HepG2 (cell line): ENCODE results near the gene MYL6B. TPM values are rescaled to one million over a fixed set of nuclear protein-coding genes. Genes with fewer than 3 reads are reported as not detected.
A peak's percentile ranks its signal among the peaks of the same experiment; 100 is the strongest.

Experiments used
- ADNP ChIP-seq: sonication (generic); formaldehyde crosslinking; IDR thresholded peaks from 2 replicates; pipeline ENCODE4 v1.4.0; 2020; ENCODE audit warnings: missing genetic modification reagents
- AFF4 ChIP-seq: sonication (generic); formaldehyde crosslinking; IDR thresholded peaks from 2 replicates; pipeline ENCODE4 v1.4.0; 2020; ENCODE audit warnings: missing genetic modification reagents
- ARID2 ChIP-seq: sonication (generic); formaldehyde crosslinking; IDR thresholded peaks from 2 replicates; pipeline ENCODE4 v1.8.1; 2022; ENCODE audit warnings: mild to moderate bottlenecking, missing genetic modification reagents, borderline replicate concordance
- CBX5 ChIP-seq: sonication (generic); formaldehyde crosslinking; IDR thresholded peaks from 2 replicates; pipeline ENCODE4 v1.4.0; 2020; ENCODE audit warnings: missing genetic modification reagents, borderline replicate concordance
- CREB3 ChIP-seq: sonication (generic); formaldehyde crosslinking; IDR thresholded peaks from 2 replicates; pipeline ENCODE4 v1.5.0; 2020; ENCODE audit warnings: missing genetic modification reagents
- FOSL2 ChIP-seq: sonication (generic); formaldehyde crosslinking; IDR thresholded peaks from 2 replicates; pipeline ENCODE4 v1.4.0; 2020; ENCODE audit warnings: missing genetic modification reagents
- FOXC1 ChIP-seq: sonication (generic); formaldehyde crosslinking; IDR thresholded peaks from 2 replicates; pipeline ENCODE4 v1.8.0; 2022; ENCODE audit warnings: mild to moderate bottlenecking, missing genetic modification reagents, borderline replicate concordance
- KDM6A ChIP-seq: IDR thresholded peaks from 2 replicates; pipeline ENCODE4 v1.6.1; 2016; ENCODE audit warnings: low read depth
- SETDB1 ChIP-seq: sonication (generic); formaldehyde crosslinking; IDR thresholded peaks from 2 replicates; pipeline ENCODE4 v1.5.1; 2020; ENCODE audit warnings: missing genetic modification reagents, mild to moderate bottlenecking, borderline replicate concordance
- ZFP82 ChIP-seq: sonication (generic); formaldehyde crosslinking; IDR thresholded peaks from 2 replicates; pipeline ENCODE4 v1.5.1; 2020; ENCODE audit warnings: mild to moderate bottlenecking, missing genetic modification reagents, borderline replicate concordance
- ZNF234 ChIP-seq: sonication (generic); formaldehyde crosslinking; conservative IDR thresholded peaks from 2 replicates; pipeline ENCODE4 v1.5.1; 2020; ENCODE audit warnings: mild to moderate bottlenecking, missing genetic modification reagents
- ZNF30 ChIP-seq: sonication (generic); formaldehyde crosslinking; IDR thresholded peaks from 2 replicates; pipeline ENCODE4 v1.5.0; 2020; ENCODE audit warnings: mild to moderate bottlenecking, missing genetic modification reagents
- ZNF34 ChIP-seq: sonication (generic); formaldehyde crosslinking; IDR thresholded peaks from 2 replicates; pipeline ENCODE4 v1.4.0; 2020; ENCODE audit warnings: mild to moderate bottlenecking, missing genetic modification reagents, borderline replicate concordance
- ZNF556 ChIP-seq: sonication (generic); formaldehyde crosslinking; IDR thresholded peaks from 2 replicates; pipeline ENCODE4 v1.4.0; 2020; ENCODE audit warnings: mild to moderate bottlenecking, missing genetic modification reagents, borderline replicate concordance
- ZNF746 ChIP-seq: sonication (generic); formaldehyde crosslinking; IDR thresholded peaks from 2 replicates; pipeline ENCODE4 v1.8.0; 2022; ENCODE audit warnings: mild to moderate bottlenecking, missing genetic modification reagents
- ZSCAN21 ChIP-seq: sonication (generic); formaldehyde crosslinking; IDR thresholded peaks from 2 replicates; pipeline ENCODE4 v1.8.0; 2022; ENCODE audit warnings: mild to moderate bottlenecking, missing genetic modification reagents, moderate library complexity, borderline replicate concordance
- polyA plus RNA-seq, 8 experiments: library from polyadenylated mRNA; depleted of rRNA in 3 of 8; stranded (reverse) in 7 of 8; unstranded in 1 of 8; fragments of >200 nt; fragmentation: Illumina TruSeq in 4 of 8; extraction: Trizol in 4 of 8; gene quantifications; 2 replicates each; pipeline versions ENCODE4 v1.2.1 to v1.2.3, GENCODE V29; 2011 to 2016; ENCODE audit warnings: low read depth in 4 of 8, missing spikeins in 1 of 8, mixed read lengths in 1 of 8; ENCODE audit not compliant: insufficient read depth in 1 of 8
- total RNA-seq, 5 experiments: library from RNA; depleted of rRNA; stranded (reverse); fragments of >200 nt; fragmentation: Illumina TruSeq; extraction: Trizol; gene quantifications; 2 replicates each; pipeline ENCODE4 v1.2.3, GENCODE V29; 2016; ENCODE audit warnings: low read depth in 1 of 5
- TF ChIP-seq, protein P1 (sequence below): sonication (generic); formaldehyde crosslinking; IDR thresholded peaks from 2 replicates; pipeline ENCODE4 v1.4.0; 2020; ENCODE audit warnings: missing genetic modification reagents
- TF ChIP-seq, protein P2 (sequence below): sonication (generic); formaldehyde crosslinking; IDR thresholded peaks from 2 replicates; pipeline ENCODE4 v1.5.1; 2020; ENCODE audit warnings: mild to moderate bottlenecking, missing genetic modification reagents, moderate library complexity
- TF ChIP-seq, protein P3 (sequence below): sonication (generic); formaldehyde crosslinking; IDR thresholded peaks from 2 replicates; pipeline ENCODE4 v1.5.1; 2020; ENCODE audit warnings: mild to moderate bottlenecking, moderate library complexity, missing genetic modification reagents

MYL6B gene
- total and polyA plus RNA-seq, 2 of the 13 experiments (the other 11 are each of a cell fraction or from before 2014, with no cell fraction given), result 75.7 to 88.7 TPM

DNA sequence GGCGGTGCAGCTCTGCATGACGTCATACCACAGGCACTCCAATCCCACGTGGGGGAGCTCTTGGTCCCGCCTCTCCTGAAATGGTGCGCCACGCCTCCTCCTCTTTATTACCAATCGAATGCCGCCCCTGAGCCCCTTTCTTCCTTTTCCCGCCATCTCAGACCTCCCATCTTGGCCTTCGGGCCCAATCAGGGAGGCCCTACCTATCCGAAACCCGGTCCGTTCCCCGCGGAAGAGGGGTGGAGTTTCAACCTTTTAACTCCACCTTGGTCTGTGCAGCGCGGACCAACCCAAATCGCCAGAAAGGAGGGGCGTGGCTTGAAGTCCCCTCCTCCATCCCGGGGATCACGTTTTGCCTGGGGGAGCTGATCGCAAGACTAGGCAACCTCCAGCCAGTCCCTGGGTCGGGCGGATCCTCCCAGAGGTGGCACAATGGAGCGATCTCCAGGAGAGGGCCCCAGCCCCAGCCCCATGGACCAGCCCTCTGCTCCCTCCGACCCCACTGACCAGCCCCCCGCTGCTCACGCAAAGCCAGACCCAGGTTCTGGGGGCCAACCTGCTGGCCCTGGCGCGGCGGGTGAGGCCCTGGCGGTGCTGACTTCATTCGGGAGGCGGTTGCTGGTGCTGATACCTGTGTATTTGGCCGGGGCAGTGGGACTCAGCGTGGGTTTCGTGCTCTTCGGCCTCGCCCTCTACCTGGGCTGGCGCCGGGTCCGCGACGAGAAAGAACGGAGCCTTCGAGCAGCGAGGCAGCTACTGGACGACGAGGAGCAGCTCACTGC lies 24.3 kb upstream of the MYL6B start, which contains the start of gene ESYT1 (continued):
- no peak for TF ChIP-seq CREB3 (CRISPR knock-in tag)
- TF ChIP-seq, protein P1, sequence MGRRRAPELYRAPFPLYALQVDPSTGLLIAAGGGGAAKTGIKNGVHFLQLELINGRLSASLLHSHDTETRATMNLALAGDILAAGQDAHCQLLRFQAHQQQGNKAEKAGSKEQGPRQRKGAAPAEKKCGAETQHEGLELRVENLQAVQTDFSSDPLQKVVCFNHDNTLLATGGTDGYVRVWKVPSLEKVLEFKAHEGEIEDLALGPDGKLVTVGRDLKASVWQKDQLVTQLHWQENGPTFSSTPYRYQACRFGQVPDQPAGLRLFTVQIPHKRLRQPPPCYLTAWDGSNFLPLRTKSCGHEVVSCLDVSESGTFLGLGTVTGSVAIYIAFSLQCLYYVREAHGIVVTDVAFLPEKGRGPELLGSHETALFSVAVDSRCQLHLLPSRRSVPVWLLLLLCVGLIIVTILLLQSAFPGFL (CRISPR knock-in tag), result no peak
- no peak for TF ChIP-seq SETDB1 (CRISPR knock-in tag)
- peak; percentile 51; the same call in 1 of the 2 replicates for TF ChIP-seq ZNF556 (CRISPR knock-in tag)
- TF ChIP-seq, protein P2, sequence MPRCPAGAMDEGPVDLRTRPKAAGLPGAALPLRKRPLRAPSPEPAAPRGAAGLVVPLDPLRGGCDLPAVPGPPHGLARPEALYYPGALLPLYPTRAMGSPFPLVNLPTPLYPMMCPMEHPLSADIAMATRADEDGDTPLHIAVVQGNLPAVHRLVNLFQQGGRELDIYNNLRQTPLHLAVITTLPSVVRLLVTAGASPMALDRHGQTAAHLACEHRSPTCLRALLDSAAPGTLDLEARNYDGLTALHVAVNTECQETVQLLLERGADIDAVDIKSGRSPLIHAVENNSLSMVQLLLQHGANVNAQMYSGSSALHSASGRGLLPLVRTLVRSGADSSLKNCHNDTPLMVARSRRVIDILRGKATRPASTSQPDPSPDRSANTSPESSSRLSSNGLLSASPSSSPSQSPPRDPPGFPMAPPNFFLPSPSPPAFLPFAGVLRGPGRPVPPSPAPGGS (CRISPR knock-in tag), result peak; percentile 65; the same call in 1 of the 2 replicates
- no peak for TF ChIP-seq KDM6A
- TF ChIP-seq ZNF30 (CRISPR knock-in tag), result no peak
- no peak for TF ChIP-seq FOXC1 (CRISPR knock-in tag)
- TF ChIP-seq CBX5 (CRISPR knock-in tag), result no peak
- peak; percentile 68; the same call in 1 of the 2 replicates for TF ChIP-seq ZNF746
- TF ChIP-seq, protein P3, sequence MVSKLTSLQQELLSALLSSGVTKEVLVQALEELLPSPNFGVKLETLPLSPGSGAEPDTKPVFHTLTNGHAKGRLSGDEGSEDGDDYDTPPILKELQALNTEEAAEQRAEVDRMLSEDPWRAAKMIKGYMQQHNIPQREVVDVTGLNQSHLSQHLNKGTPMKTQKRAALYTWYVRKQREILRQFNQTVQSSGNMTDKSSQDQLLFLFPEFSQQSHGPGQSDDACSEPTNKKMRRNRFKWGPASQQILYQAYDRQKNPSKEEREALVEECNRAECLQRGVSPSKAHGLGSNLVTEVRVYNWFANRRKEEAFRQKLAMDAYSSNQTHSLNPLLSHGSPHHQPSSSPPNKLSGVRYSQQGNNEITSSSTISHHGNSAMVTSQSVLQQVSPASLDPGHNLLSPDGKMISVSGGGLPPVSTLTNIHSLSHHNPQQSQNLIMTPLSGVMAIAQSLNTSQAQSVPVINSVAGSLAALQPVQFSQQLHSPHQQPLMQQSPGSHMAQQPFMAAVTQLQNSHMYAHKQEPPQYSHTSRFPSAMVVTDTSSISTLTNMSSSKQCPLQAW (CRISPR knock-in tag), result peak; percentile 82
- TF ChIP-seq ZNF34 (CRISPR knock-in tag), result no peak
- TF ChIP-seq AFF4 (CRISPR knock-in tag), result no peak
- no peak for TF ChIP-seq ADNP (CRISPR knock-in tag)
- no peak for TF ChIP-seq ARID2 (CRISPR knock-in tag)
- no peak for TF ChIP-seq ZNF234 (CRISPR knock-in tag)
- TF ChIP-seq ZFP82 (CRISPR knock-in tag), result no peak
- peak; percentile 74; the same call in 1 of the 2 replicates for TF ChIP-seq ZSCAN21 (CRISPR knock-in tag)
- TF ChIP-seq FOSL2 (CRISPR knock-in tag), result peak; percentile 47; the same call in 1 of the 2 replicates
